Raji (cell line): ENCODE results near the gene SH3BP5.

ENCODE experiments used
- POLR2A ChIP-seq: IDR thresholded peaks from 2 replicates; pipeline ENCODE4 v1.6.1; 2011; ENCODE audit warnings: low read depth, low read length, control low read depth; ENCODE audit not compliant: insufficient read depth

The SH3BP5 gene

GRCh38 chr3:15332405-15333098 is at the start of gene SH3BP5:
Gene SH3BP5 (minus strand): TSS chr3:15332586. CDS start chr3:15332408, 178 bp downstream.
- TF ChIP-seq POLR2A: peak; percentile 60

- TF ChIP-seq POLR2A: no peak
These were observed 48.8 kb upstream of the SH3BP5 start for GRCh38 chr3:15380980-15381890.

GRCh38 chr3:15377961-15378791 is 45.8 kb upstream of the SH3BP5 start:
- no peak for TF ChIP-seq POLR2A

GRCh38 chr3:15375461-15376000 is 43.1 kb upstream of the SH3BP5 start:
- TF ChIP-seq POLR2A: no peak

GRCh38 chr3:15372918-15373317 is 40.5 kb upstream of the SH3BP5 start:
- TF ChIP-seq POLR2A: no peak

GRCh38 chr3:15368561-15369135 is 36.3 kb upstream of the SH3BP5 start:
- no peak for TF ChIP-seq POLR2A

- TF ChIP-seq POLR2A: no peak
These were observed 34.7 kb upstream of the SH3BP5 start for GRCh38 chr3:15367059-15367458.

- TF ChIP-seq POLR2A: peak; percentile 17
These were observed 29.3 kb upstream of the SH3BP5 start for GRCh38 chr3:15361494-15362214.

- no peak for TF ChIP-seq POLR2A
These were observed 28.6 kb upstream of the SH3BP5 start for GRCh38 chr3:15360788-15361493.

GRCh38 chr3:15359677-15360397 is 27.5 kb upstream of the SH3BP5 start:
- TF ChIP-seq POLR2A: no peak

GRCh38 chr3:15356176-15356575 is 23.8 kb upstream of the SH3BP5 start:
- TF ChIP-seq POLR2A: no peak

- no peak for TF ChIP-seq POLR2A
These were observed 22.7 kb upstream of the SH3BP5 start for GRCh38 chr3:15355086-15355485.

- TF ChIP-seq POLR2A: no peak
These were observed 22.1 kb upstream of the SH3BP5 start for GRCh38 chr3:15354485-15354884.
